Stimulated activated CD4-positive, alpha-beta T cell treated with anti-CD3 and anti-CD28 coated beads, Interleukin-1b, Interleukin-23, amount 100 ng/mL, for 24 hours (primary cell): Measurements from ENCODE around the gene APLP1.
"Not testable (repeated sequence)": the region's sequence is repeated elsewhere in the genome, so short reads cannot be mapped to it uniquely, and the experiment has no call there.

Experiments
- DNase-seq, 4 experiments: peaks; one replicate each; pipeline ENCODE4 v3.0.0-alpha.2; 2020; ENCODE audit warnings: low read depth in 4 of 4, low spot score in 1 of 4

The APLP1 gene

GRCh38 chr19:35868172-35868822, at the start of gene APLP1:
TSS of gene APLP1 (plus strand) at chr19:35868574. CDS start at chr19:35868637, 63 bp downstream.
- peak; percentile 37 to 75 (median 58) for DNase-seq

- DNase-seq: no peak
Observed at GRCh38 chr19:35822579-35822978, 45.8 kb upstream of the APLP1 start.

GRCh38 chr19:35824150-35824549, 44.2 kb upstream of the APLP1 start:
- no peak for DNase-seq

GRCh38 chr19:35828692-35829301, 39.6 kb upstream of the APLP1 start:
- DNase-seq: peak in 3 of 4 experiments; percentile 11 to 35 (median 26)

GRCh38 chr19:35830986-35831385, 37.4 kb upstream of the APLP1 start:
- DNase-seq: no peak

- no peak for DNase-seq
Observed at GRCh38 chr19:35832054-35832453, 36.3 kb upstream of the APLP1 start.

- no peak for DNase-seq
Observed at GRCh38 chr19:35833972-35834371, 34.4 kb upstream of the APLP1 start.

- DNase-seq: not testable (repeated sequence)
Observed at GRCh38 chr19:35836096-35836495, 32.3 kb upstream of the APLP1 start.

GRCh38 chr19:35841961-35842595, 26.3 kb upstream of the APLP1 start:
- DNase-seq: no peak

- no peak for DNase-seq
Observed at GRCh38 chr19:35842666-35843272, 25.6 kb upstream of the APLP1 start.

- no peak for DNase-seq
Observed at GRCh38 chr19:35843676-35844481, 24.5 kb upstream of the APLP1 start.

- DNase-seq: no peak
Observed at GRCh38 chr19:35844482-35845214, 23.7 kb upstream of the APLP1 start.

- no peak for DNase-seq
Observed at GRCh38 chr19:35845215-35846037, 22.9 kb upstream of the APLP1 start.

- no peak for DNase-seq
Observed at GRCh38 chr19:35846038-35846668, 22.2 kb upstream of the APLP1 start.

GRCh38 chr19:35847911-35848310, 20.5 kb upstream of the APLP1 start:
- DNase-seq: no peak

- no peak for DNase-seq
Observed at GRCh38 chr19:35848486-35848885, 19.9 kb upstream of the APLP1 start.

GRCh38 chr19:35848919-35849505, 19.4 kb upstream of the APLP1 start:
- no peak for DNase-seq

GRCh38 chr19:35851213-35852028, 17.0 kb upstream of the APLP1 start:
- no peak for DNase-seq
